ENCODE measurements around the gene RNF144A.

DNA sequence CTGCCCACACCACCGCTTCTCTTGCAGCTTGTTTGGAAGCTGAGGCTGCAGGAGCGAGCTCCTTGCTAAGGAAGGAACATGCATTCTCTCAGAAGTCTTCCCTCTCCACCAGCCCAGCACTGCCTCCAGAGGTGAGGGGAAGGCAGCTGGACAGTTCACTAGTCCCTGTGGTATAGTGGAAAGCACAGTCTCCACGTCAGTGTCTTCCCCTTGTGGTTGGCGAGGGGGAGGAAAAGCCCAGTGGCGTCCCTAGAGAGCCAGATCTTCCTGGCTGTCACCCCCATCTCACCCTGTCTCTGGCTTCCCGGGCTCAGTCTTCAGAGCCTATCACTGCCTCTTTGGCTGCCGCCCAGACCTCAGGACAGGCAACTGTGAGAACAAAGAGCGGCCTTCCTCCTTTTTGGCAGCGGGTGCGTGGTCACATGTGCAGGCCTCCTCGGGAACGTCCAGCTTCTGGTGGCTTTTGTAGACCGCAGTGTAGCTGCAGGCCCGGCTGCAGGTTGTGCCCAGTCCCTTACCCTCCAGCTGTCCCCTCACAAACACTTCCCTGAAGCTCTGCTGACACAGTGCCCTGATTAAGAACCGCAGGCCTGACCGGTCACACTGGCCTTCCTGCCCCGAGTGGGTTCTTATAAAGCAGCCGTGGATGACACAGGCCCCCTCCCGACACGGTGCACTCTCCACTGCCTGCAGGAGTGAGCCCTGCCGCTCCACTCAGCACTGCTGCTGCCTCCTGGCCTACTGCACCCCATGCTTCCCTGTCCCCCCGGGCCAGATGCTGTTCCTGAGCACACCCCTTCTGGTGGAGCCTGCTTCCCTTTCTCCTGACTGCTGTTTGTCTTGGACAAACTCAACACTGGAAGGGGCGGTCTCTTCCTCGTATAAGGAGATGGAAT lies 90.9 kb downstream of the RNF144A start:
- TF ChIP-seq, protein P1, sequence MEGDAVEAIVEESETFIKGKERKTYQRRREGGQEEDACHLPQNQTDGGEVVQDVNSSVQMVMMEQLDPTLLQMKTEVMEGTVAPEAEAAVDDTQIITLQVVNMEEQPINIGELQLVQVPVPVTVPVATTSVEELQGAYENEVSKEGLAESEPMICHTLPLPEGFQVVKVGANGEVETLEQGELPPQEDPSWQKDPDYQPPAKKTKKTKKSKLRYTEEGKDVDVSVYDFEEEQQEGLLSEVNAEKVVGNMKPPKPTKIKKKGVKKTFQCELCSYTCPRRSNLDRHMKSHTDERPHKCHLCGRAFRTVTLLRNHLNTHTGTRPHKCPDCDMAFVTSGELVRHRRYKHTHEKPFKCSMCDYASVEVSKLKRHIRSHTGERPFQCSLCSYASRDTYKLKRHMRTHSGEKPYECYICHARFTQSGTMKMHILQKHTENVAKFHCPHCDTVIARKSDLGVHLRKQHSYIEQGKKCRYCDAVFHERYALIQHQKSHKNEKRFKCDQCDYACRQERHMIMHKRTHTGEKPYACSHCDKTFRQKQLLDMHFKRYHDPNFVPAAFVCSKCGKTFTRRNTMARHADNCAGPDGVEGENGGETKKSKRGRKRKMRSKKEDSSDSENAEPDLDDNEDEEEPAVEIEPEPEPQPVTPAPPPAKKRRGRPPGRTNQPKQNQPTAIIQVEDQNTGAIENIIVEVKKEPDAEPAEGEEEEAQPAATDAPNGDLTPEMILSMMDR (IDR thresholded peaks at IDR 0.05) = peak in 2 of 3 donors; percentile 36 to 46
- TF ChIP-seq POLR2A (IDR thresholded peaks at IDR 0.05) = no peak

All from breast epithelium (tissue), 3 donors.